Bone marrow (tissue), 2 donors: ENCODE measurements around the gene STRN3.
"Not testable (repeated sequence)": the region's sequence is repeated elsewhere in the genome, so short reads cannot be mapped to it uniquely, and the experiment has no call there.

ENCODE experiments used
- DNase-seq, 2 donors: peaks; one replicate each; lab custom pipeline; 2025; lab: John Stamatoyannopoulos, UW

STRN3 gene

DNA sequence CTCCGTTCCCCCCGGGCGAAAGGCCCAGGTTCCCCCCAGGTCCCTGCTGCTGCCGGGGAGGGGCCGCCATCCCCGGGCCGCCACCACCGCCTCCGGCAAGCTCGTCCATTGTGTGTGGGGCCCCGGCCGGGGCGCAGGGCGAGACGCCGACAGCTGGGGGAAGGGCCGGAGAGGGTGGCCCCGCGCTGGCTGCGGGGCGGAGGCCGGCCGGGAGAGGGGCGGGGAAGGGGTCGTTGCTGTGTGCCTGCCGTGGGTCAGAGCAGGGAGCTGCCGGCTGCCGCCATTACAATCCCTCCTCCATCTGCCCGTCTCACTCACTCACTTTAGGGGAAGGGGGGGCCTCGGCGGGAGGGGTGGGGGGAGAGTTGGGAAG lies at the start of gene STRN3:
TSS of gene STRN3 (minus strand) at position 303 of the 373 bp plus-strand sequence. CDS start at position 109, 194 bp downstream.
- DNase-seq = no peak

DNA sequence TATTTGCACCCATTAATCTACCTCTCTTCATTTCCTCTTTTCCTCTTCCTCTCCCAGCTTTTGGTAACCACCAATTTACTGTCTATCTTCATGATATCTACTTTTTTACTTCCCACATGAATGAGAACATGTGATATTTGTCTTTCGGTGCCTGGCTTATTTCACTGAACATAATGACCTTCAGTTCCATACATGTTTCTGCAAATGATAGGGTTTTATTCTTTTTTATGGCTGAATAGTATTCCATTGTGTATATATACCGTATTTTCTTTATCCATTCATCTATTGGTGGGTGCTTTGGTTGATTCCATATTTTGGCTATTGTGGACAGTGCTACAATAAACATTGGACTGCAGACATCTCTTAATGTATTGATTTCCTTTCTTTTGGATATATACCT lies 49.0 kb upstream of the STRN3 start:
- DNase-seq = no peak

- no peak for DNase-seq
These were observed 45.0 kb upstream of the STRN3 start for GRCh38 chr14:31071151-31071550.

DNA sequence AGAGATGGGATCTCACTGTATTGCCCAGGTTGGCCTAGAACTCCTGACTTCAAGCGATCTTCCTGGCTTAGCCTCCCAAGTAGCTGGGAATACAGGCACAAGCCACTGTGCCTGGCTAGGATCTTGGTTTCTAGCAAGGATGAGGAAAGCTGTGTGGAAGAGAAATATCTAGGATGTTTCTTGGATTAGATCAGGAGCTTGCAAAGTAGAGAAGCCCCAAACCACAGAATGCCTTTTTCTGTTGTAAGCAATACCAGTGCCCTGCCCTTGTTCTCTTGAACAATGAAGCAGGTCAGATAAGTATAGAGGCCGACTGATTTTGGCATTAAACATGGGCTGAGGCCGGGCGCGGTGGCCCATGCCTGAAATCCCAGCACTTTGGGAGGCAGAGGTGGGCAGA lies 44.3 kb upstream of the STRN3 start:
- no peak for DNase-seq

- no peak for DNase-seq
These were observed 43.2 kb upstream of the STRN3 start for GRCh38 chr14:31069343-31069742.

- no peak for DNase-seq
These were observed 42.1 kb upstream of the STRN3 start for GRCh38 chr14:31068235-31068634.

DNA sequence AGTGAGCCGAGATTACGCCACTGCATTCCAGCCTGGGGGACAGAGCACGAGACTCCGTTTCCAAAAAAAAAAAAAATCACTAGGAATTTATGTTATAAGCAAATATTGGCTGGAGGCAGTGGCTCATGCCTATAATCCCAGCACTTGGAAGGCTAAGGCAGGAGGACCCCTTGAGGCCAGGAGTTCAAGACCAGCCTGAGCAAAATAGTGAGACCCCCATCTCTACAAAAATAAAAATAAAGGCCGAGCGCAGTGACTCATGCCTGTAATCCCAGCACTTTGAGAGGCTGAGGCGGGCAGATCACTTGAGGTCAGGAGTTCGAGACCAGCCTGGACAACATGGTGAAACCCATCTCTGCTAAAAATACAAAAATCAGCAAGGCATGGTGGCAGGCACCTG lies 36.7 kb upstream of the STRN3 start:
- DNase-seq = not testable (repeated sequence)

GRCh38 chr14:31060253-31060875 lies 34.2 kb upstream of the STRN3 start:
- no peak for DNase-seq

DNA sequence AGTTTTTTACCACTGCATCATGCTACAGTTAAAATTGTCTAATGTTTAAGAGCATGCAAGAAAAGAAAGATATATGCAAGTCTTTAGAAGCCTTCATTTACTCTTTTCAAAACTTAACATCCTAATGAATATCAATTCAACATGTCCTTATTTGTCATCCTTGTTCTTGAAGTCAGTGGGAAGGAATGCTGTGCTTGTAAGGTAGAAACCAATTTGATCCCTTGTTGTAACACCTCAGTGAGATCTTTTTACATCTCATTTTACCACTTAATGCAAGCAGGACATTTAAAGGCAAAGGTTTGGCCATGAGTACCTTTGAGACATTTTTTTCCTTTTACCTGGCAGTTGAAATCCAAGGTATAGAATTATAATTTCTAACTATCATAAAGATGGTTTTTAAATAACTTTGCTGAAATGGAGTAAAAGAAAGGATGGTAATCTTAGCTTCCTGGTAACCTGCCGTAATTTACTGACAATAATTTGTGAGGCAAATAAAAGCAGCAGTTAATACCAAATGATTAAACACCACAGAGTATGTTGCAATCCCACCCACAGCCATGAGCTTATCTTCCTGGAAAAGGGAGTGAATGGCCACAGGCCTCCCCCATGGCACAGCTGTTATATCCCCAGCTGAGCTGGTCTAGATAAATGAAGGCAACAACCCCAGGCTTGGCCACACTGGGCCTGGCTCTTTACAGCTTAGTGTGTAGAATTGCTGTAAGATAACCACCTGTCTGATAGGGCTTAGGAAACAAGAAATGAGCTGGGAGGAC lies 33.2 kb upstream of the STRN3 start:
- DNase-seq = peak in 1 of 2 donors; percentile 83

DNA sequence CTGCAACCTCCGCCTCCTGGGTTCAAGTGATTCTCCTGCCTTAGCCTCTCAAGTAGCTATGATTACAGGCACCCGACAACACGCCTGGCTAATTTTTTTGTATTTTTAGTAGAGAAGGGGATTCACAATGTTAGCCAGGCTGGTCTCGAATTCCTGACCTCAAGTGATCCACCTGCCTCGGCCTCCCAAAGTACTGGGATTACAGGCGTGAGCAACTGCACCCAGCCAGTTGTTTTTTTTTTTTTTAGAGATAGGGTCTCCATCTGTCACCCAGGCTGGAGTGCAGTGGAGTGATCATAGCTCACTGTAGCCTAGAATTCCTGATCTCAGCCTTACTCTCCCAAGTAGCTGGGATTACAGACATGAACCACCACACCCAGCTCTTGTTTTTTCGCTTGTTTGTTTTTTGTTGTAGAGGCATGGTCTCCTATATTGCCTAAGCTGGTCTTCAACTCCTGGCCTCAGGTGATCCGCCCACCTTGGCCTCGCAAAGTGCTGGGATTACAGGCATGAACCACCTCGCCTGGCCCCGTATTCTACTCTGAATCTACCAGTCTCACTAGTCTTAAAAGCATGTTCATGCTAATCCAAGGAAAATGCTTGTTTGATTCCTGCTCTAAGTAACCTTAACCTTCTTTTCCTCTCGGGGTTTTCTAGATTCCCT lies 31.7 kb upstream of the STRN3 start:
- DNase-seq = no peak

DNA sequence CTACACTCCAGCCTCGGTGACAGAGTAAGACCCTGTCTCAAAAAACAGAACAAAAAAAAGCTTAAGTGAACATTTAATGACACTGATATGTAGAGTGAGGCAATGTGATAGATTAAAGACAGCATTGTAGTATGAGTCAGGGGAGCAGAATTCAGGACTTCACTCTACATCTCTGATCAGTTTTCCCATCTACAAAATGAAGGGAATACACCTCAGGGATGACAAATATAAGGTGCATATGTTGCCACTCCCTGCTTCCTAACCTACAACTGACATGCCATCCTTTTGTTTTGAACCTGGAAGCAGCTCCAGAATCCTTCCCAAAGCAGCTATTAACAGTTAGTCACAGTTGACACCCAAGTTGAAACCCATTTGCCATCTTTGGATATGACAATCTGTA lies 30.9 kb upstream of the STRN3 start:
- DNase-seq = no peak

DNA sequence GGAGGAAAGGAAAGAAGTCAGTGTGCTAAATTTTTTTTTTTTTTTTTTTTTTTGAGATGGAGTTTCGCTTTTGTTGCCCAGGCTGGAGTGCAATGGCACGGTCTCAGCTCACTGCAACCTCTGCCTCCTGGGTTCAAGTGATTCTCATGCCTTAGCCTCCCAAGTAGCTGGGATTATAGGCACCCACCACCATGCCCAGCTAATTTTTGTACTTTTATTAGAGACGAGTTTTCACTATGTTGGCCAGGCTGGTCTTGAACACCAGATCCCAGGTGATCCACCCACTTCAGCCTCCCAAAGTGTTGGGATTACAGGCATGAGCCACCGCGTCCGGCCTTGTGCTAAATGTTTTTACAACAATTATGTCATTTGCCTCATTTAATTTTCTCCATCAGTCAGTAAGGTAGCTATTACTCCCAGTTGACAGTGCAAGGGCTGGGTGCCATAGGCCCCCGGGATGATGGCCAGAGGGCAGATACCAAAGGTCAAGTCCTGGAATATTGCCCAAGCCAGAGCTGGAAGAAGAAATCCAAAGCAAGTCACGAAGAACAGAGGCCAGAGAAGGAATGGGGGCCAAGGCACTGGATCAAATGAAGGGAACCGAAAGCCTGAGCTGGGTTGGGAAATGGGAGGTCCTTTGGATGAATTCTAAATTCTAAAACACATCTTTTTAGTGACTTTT lies 26.9 kb upstream of the STRN3 start:
- DNase-seq = not testable (repeated sequence)

GRCh38 chr14:31051511-31051910 lies 25.3 kb upstream of the STRN3 start:
- no peak for DNase-seq

DNA sequence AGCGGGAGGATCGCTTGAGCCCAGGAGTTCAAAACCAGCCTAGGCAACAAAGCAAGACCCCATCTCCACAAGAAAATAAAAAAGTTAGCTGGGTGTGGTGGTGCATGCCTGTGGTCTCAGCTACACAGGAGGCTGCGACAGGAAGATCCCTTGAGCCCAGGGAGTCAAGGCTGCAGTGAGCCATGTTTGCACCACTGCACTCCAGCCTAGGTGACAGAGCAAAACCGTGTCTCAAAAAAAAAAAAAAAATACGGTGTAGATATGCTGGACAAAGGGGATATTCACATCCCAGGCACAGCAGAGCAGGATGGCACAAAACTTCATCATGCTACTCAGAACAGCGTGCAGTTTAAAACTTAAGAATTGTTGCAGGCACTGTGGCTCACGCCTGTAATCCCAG lies 24.8 kb upstream of the STRN3 start:
- no peak for DNase-seq

GRCh38 chr14:31047503-31047902 lies 21.3 kb upstream of the STRN3 start:
- no peak for DNase-seq

GRCh38 chr14:31045501-31046080 lies 19.4 kb upstream of the STRN3 start:
- no peak for DNase-seq

DNA sequence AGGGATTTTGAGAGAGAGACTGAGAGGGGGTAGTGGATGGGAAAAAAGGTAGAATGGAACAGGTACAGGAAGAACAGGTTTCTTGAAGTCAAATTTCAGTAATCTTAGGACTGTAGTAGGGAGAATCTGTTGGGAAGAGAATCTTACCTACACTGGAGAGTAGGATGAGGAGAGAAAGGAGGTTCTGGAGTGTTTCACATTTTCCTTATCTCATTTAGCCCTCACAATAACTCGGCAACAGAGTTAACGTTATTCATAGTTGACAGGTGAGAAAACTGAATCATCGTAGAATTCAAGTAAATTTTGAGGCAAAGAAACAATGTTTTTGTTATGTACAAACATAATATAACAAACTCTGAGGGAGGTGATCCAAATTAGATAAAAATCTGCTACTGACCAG lies 17.2 kb upstream of the STRN3 start:
- no peak for DNase-seq

DNA sequence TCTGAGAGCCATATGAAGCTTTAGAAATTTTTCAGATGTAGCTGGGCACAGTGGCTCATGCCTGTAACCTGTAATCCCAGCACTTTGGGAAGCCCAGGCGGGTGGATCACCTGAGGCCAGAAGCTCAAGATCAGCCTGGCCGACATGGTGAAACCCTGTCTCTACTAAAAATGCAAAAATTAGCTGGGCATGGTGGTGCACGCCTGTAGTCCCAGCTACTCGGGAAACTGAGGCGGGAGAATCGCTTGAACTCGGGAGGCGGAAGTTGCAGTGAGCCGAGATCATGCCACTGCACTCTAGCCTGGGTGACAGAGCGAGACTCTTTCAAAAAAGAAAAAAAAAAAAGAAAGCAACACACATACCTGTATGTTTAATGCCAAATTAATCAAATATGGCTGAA lies 16.7 kb upstream of the STRN3 start:
- DNase-seq = not testable (repeated sequence)

- no peak for DNase-seq
These were observed 16.1 kb upstream of the STRN3 start for GRCh38 chr14:31042300-31042699.

DNA sequence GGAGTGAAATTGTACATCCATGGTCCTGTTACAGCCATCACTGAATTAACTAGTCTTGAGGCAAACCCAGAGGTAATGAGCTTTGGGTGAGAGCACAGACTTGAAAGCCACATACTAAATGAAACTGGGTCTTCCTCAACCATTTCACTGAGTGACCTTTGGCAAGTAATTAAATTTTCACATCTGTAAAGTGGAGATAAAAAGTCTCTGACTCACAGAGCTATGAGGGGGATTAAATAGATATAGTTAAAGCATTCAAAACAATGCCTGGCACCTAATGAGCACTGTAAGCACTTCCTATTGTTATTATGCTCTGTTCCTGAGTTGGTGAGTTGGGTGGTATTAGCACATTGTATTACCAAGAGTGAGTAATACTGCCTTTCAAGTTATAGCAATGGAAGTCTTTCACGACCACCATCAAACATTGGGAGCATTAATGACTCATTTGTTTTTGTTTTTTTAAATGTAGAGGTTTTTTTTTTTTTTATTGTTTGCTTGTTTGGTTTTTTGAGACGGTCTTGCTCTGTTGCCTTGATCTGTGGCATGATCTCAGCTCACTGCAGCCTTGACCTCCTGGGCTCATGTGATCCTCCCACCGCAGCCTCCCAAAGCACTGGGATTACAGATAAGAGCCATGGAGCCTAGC lies 12.5 kb upstream of the STRN3 start:
- DNase-seq = no peak

DNA sequence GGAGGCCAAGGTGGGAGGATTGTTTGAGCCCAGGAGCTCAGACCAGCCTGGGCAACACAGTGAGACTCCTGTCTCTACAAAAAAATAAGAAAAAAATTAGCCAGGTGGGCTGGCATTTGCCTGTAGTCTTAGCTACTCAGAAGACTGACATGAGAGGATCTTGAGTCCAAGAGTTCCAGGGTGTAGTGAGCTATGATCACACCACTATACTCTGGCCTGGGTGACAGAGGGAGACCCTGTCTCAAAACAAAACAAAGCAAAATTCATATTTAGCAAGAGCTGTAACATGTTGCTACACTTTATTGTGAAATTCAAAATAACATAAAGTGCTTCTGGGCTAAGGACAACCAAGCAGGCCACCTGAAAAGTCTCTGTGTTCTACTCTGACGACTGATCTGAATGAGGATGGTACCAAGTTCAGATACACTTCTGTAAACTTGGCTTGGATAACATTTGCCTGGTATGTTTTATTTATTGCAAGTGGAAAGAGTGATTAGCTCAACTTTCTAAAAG lies 11.6 kb upstream of the STRN3 start:
- DNase-seq = no peak

- no peak for DNase-seq
These were observed 10.4 kb upstream of the STRN3 start for GRCh38 chr14:31036552-31036951.
